ENCODE data around the gene TXNRD1.
"Not testable (repeated sequence)": the region's sequence is repeated elsewhere in the genome, so short reads cannot be mapped to it uniquely, and the experiment has no call there.

Gene TXNRD1

GRCh38 chr12:104197264-104197663 is 18.3 kb upstream of the TXNRD1 start:
- DNase-seq: no peak

GRCh38 chr12:104199964-104200363 is 15.6 kb upstream of the TXNRD1 start:
- no peak for DNase-seq

GRCh38 chr12:104201238-104202001 is 14.2 kb upstream of the TXNRD1 start:
- peak in 1 of 2 donors; percentile 58 for DNase-seq

- no peak for DNase-seq
These were observed 10.7 kb upstream of the TXNRD1 start for GRCh38 chr12:104204690-104205480.

GRCh38 chr12:104207416-104208205 is 8.0 kb upstream of the TXNRD1 start:
- no peak for DNase-seq

GRCh38 chr12:104212516-104212915 is 3.1 kb upstream of the TXNRD1 start:
- no peak for DNase-seq

DNA sequence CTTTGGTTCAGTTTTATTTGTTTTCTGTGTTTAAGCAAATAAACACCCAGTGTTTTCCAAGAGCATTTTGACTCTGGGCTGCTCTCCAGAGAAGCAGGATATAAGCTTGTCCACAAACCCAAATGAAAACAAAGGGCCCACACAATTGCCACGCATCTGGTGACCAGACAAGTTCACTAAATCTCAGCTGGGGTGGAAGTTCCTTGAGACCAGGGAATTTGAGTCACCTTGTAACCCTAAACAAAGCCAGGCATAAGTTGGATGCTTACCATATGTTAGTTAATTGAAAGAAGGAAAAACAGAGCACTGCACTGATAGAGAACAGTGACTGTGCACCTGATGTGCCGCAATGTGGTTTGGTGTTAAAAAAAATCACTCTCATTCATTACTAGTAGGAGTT is 1.6 kb upstream of the TXNRD1 start:
- no peak for DNase-seq

GRCh38 chr12:104216521-104216924 is 944 bp downstream of the TXNRD1 start:
- DNase-seq: no peak

GRCh38 chr12:104218506-104218905 is 2.9 kb downstream of the TXNRD1 start:
- DNase-seq: not testable (repeated sequence)

DNA sequence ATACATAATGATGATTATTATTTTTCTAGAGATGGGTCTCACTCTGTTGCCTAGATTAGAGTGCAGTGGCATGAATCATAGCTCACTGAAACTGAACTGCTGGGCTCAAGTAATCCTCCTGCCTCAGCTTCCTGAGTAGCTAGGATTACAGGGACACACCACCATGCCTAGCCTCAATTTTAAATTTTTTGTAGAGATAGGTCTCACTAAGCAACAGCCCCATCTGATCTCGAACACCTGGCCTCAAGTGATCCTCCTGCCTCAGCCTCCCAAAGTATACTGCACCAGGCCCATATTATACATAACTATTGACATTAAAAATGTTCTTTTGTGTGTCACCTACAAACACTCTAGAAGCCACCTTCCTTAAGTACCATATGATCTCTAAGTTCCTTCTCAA is 3.4 kb downstream of the TXNRD1 start:
- no peak for DNase-seq

DNA sequence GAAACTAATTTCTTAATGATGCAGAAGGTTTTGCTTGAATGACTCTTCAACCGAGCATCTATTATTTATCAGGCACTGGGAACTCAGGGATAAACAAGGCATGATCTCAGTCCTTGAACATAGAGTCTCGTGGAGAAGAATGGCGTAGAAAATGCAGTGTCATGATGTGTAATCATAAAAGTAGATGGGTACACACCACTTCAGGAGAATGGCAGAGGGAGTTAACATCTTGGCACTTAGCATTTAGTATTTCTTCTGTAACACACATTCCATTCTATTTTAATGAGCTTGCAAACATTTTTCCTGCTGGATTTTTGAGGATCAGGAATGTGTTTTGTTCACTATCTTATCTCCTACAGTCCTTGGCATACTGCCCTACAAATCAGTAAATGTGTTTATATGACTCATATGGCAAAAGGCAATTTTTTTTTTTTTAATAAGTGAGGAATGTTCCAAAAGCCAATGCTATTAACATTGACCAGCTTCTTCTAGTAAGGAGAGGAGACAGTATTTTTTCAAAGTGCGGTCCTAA is 3.8 kb downstream of the TXNRD1 start:
- peak in 1 of 2 donors; percentile 38 for DNase-seq

DNA sequence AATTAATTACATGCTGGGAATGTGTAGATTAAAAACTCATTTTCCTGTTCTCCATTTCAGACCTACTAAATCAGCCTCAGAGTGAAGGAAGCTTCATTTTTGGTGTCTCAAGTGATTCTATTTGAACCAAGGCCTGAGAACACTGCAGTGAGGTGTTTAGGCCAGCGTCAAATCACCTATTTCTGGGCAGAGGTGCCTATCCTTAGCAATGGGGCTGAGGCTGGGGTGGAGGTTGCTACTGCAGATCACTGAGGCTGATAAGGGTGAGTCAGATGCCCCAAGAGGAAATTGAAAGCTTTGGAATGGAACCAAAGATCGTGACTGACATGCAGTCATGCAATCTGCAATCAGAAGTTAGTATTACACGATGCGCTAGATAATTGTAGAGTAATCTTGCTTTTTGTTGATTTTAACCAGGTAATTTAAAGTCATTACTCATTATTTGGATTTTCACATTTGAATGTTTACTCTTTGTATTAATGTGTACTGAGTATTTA is 4.4 kb downstream of the TXNRD1 start:
- DNase-seq: peak in 1 of 2 donors; percentile 60

DNA sequence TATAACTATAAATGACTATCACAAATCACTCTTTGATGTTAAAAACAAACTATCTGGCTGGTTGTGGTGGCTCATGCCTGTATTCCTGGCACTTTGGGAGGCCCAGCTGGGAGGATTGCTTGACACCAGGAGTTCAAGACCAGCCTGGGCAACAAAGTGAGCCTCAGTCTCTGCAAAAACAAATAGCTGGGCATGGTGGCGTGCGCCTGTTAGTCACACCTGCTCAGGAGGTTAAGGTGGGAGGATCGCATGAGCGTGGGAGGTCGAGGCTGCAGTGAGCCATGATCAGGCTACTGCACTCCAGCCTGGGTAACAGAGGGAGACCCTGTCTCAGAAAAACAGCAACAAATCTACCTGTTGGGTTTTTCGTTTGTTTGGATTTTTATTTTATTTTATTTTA is 5.4 kb downstream of the TXNRD1 start:
- DNase-seq: no peak

GRCh38 chr12:104222976-104223375 is 7.4 kb downstream of the TXNRD1 start:
- no peak for DNase-seq

DNA sequence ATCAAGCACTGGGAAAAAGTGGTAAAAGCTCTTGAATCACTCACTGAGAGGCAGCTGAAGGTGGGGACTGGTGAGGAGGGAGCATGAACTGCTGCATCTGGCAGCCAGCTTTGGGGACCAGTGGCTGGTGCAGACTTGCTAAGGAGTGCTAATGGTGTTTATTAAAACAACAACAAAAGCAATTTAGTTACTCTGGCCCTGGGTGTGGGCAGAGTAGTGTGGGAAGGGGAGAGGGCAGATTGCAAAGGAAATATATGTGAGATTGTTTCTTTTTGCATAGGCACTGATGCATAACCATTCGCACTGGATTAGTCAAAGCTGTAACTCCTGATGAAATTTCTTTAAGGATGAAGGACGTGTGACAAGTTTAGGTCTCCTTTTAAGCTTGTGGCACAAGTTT is 8.1 kb downstream of the TXNRD1 start:
- no peak for DNase-seq

GRCh38 chr12:104226672-104227071 is 11.1 kb downstream of the TXNRD1 start:
- DNase-seq: no peak

DNA sequence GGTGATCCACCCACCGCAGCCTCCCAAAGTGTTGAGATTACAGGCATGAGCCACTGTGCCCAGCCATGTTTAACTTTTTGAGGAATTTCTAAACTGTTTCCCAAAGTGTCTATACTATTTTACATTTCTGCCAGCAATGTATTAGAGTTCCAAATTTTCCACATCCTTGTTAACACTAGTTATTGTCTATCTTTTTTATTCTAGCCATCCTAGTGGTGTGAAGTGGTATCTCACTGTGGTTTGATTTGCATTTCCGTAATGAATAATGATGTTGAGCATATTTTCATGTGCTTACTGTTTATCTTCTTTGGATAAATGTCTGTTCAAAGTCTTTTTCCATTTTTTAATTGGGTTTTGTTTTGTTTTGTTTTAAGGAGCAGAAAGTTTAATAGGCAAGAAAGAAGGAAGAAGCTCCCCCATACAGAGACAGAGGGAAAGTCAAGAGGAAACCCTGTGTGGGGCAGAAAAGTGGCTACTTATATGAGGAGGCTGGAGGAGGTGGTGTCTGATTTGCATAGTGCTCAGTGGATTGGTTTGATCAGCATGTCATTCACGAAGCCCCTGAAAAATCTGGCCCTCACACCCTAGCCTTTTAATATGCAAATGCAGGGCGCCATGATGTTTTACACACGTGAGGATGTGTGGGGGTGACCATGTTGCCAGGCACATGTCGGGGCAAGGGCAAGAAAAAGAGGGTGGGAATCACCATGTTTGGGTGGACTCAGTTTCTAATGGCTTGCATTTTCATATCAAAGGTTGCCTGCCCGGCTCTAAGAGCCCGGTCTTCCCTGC is 14.9 kb downstream of the TXNRD1 start:
- DNase-seq: no peak

DNA sequence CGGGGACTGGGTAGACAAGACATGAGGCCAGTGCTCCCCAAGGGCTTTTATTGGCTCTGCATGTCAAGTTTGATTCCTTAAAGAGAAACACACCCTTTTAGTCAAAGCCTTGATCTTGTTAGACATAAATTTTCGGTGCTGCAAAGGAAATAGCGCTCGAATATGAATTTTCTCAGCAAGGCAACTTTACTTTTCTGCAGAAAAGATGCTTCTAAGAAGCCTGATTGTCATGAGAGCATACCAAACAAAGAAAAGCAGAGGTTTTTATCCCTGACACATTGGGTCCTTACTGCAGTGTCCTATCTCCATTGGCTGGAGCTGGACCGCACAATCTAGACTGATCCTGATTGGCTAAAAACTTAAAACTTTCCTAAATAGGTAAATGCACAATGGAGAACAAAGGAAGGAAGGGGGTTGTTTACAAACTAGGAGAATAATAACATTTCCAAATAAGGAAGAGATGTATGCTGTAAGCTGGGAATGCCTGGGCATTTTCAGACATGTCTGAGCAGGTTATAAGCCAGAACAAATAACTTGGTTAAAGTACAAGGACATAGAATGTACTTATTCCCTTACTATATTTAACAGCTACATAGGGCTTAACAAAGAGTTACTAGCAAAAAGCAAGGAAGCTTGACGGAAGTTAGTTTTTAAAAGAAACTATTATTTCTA is 17.2 kb downstream of the TXNRD1 start:
- no peak for DNase-seq

GRCh38 chr12:104234926-104235499 is 19.4 kb downstream of the TXNRD1 start:
- DNase-seq: no peak

DNA sequence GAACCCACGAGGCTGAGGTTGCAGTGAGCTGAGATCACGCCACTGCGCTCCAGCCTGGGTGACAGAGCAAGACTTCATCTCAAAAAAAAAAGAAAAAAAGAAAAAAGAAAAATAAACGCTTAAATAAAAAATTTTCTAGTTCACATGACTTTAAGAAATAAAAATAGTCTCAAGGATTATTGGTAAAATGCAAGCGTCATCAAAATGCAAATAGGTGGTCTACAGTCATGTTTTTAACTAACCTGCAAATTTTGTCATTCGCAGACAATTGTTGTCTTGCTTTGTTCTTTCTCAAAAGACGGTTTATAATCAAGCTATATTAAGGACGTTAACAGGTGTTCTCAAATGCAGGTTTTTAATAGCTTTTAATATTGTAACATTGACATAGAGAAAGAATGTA is 22.4 kb downstream of the TXNRD1 start:
- DNase-seq: no peak

DNA sequence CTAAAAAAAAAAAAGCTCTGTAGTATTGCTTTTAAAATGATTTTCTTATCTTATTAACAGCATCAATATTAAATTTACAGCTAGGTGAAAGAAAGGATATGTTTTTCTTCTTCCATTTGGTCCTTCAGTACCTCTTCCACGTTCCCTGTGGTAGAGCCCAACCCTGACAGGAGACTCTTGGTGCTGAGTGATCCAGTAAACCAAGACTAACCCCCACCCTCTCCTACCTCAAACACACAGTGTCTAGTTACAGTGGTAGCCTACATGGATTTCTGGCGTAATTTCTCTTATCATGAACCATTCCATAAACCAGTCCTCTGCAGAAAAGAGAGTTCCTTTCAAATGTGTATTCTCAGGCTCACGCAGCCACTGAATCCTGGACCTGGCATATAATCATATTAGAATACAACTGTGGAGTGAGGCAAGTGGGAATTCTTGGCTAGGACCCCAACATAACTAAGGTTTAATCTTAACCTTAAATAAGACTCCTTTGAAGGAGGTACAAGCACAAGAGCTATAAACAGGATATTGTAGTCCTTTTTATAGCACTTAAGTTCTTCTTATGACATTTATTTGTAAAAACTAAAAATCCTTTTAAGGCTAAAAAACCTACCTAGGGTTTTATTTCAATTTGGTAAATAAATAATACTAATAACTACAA is 27.1 kb downstream of the TXNRD1 start:
- no peak for DNase-seq

All from bone marrow (tissue), 2 donors.